ENCODE data around the gene PCDHGA2. TPM values are rescaled to one million over a fixed set of nuclear protein-coding genes. Genes with fewer than 3 reads are reported as not detected.

PCDHGA2 gene
- total RNA-seq, 4 donors from 2014 or later, result 1.4 to 5.3 (median 1.9) TPM

- TF ChIP-seq CTCF (IDR thresholded peaks at IDR 0.05) (no peak), POLR2A (IDR thresholded peaks at IDR 0.05) (no peak)
- intact Hi-C loops (cut with DNase I; ENCODE audit: low total_unique reads), result no loop called here
- no peak overlapping the region for H3K4me3 ChIP-seq (ENCODE audit: low read depth, poor library complexity, severe bottlenecking)
- no peak for DNase-seq (ENCODE audit: low spot score in 2 of 2)
- WGBS, 2 donors, result 54 to 56% methylated on average over 24 of the region's 24 CpGs
Measured at GRCh38 chr5:141355641-141356040, 17.1 kb downstream of the PCDHGA2 start.

- WGBS, 2 donors, result 76 to 77% methylated on average over 5 of the region's 5 CpGs
- intact Hi-C loops (cut with DNase I; ENCODE audit: low total_unique reads), result no loop called here
- no peak for DNase-seq (ENCODE audit: low spot score in 2 of 2)
Measured at GRCh38 chr5:141356133-141356532, 17.6 kb downstream of the PCDHGA2 start.

GRCh38 chr5:141356950-141357349 lies 18.4 kb downstream of the PCDHGA2 start:
- WGBS, 2 donors, result 40 to 49% methylated on average over 11 to 15 of the region's 19 CpGs
- no peak overlapping the region for H3K4me3 ChIP-seq (ENCODE audit: low read depth, poor library complexity, severe bottlenecking)
- TF ChIP-seq POLR2A (IDR thresholded peaks at IDR 0.05), result no peak
- no peak for TF ChIP-seq CTCF (IDR thresholded peaks at IDR 0.05)
- DNase-seq (ENCODE audit: low spot score in 2 of 2), result no peak
- intact Hi-C loops (cut with DNase I; ENCODE audit: low total_unique reads), result no loop called here

More at GRCh38 chr5:141356133-141356532, 17.6 kb downstream of the PCDHGA2 start:
- TF ChIP-seq CTCF (IDR thresholded peaks at IDR 0.05) (no peak), POLR2A (IDR thresholded peaks at IDR 0.05) (no peak)
- no peak overlapping the region for H3K4me3 ChIP-seq (ENCODE audit: low read depth, poor library complexity, severe bottlenecking)

GRCh38 chr5:141359790-141360426 lies 21.3 kb downstream of the PCDHGA2 start, which contains the start of gene PCDHGB2:
Gene PCDHGB2, plus strand, starts transcription at chr5:141359994. Its CDS starts 142 bp downstream, at chr5:141360136.
- no peak for DNase-seq (ENCODE audit: low spot score in 2 of 2)
- WGBS, 2 donors, result 19 to 22% methylated on average over 24 of the region's 24 CpGs
- H3K4me3 ChIP-seq (ENCODE audit: low read depth, poor library complexity, severe bottlenecking), result no peak within 1 kb of the TSS
- no peak for TF ChIP-seq POLR2A (IDR thresholded peaks at IDR 0.05)
- TF ChIP-seq CTCF (IDR thresholded peaks at IDR 0.05), result no peak
- intact Hi-C loops (cut with DNase I; ENCODE audit: low total_unique reads), result no loop called here

GRCh38 chr5:141360685-141361084 lies 22.1 kb downstream of the PCDHGA2 start:
- intact Hi-C loops (cut with DNase I; ENCODE audit: low total_unique reads), result no loop called here
- 31 to 44% methylated on average over 15 of the region's 15 CpGs for WGBS, 2 donors
- DNase-seq (ENCODE audit: low spot score in 2 of 2), result no peak
- TF ChIP-seq CTCF (IDR thresholded peaks at IDR 0.05) (no peak), POLR2A (IDR thresholded peaks at IDR 0.05) (no peak)
- H3K4me3 ChIP-seq (ENCODE audit: low read depth, poor library complexity, severe bottlenecking), result no peak overlapping the region

- H3K4me3 ChIP-seq (ENCODE audit: low read depth, poor library complexity, severe bottlenecking), result no peak overlapping the region
- intact Hi-C loops (cut with DNase I; ENCODE audit: low total_unique reads), result no loop called here
- TF ChIP-seq CTCF (IDR thresholded peaks at IDR 0.05), result no peak
- TF ChIP-seq POLR2A (IDR thresholded peaks at IDR 0.05), result no peak
- no peak for DNase-seq (ENCODE audit: low spot score in 2 of 2)
Measured at GRCh38 chr5:141362719-141363118, 24.2 kb downstream of the PCDHGA2 start.

All from lower leg skin (tissue), 4 donors.